Activated CD4-positive, alpha-beta T cell treated with anti-CD3 and anti-CD28 coated beads, Interleukin-10, Interleukin-2, amounts not matched to agents 100 ng/mL and 50 ng/mL, durations not matched to agents 16 hours and 8 hours (primary cell): ENCODE data around the gene NSUN5.
"Not testable (repeated sequence)": the region's sequence is repeated elsewhere in the genome, so short reads cannot be mapped to it uniquely, and the experiment has no call there.

Source experiments
- DNase-seq: peaks from one replicate; pipeline ENCODE4 v3.0.0-alpha.2; 2020

NSUN5 gene

GRCh38 chr7:73325424-73325823 lies 16.8 kb upstream of the NSUN5 start:
- not testable (repeated sequence) for DNase-seq

DNA sequence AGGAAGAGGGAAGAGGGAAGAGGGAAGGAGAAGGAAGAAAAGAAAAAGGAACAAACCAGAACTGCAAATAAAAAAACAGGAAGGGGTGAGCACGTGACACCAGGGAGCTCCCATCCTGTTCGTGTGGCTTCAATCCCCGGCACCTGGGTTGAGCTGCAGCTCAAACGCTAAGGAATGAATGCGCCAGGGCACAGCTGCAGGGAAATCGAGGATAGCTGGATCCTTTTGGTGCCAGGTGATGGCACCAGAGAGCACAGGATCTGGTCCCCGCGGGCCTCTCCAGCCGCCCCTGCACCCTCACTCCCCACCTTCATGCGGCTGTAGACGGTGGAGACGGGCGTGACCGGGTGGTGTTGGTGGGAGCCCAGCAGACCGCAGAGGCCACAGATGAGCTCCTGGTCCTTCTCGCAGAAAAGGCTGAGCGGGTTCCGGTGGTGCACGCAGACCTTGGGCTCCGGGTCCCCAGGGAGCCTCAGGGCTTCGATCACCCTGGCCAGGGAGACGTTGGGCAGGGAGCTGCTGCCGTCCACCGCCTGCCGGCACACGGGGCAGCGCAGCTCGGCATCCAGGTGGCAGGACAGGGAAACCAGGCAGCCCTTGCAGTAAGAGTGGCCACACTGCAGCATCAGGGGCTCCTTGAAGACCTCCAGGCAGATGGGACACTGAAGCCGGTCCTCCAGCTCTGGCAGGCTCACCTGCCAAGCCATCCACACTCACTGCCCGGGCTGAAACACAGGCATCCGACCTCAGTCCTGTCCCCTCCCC lies 15.6 kb upstream of the NSUN5 start:
- peak; percentile 53 for DNase-seq

GRCh38 chr7:73323434-73324080 lies 14.9 kb upstream of the NSUN5 start:
- DNase-seq = not testable (repeated sequence)

- DNase-seq = not testable (repeated sequence)
These were observed 11.4 kb upstream of the NSUN5 start for GRCh38 chr7:73320009-73320408.

- not testable (repeated sequence) for DNase-seq
These were observed 10.9 kb upstream of the NSUN5 start for GRCh38 chr7:73319541-73319940.

DNA sequence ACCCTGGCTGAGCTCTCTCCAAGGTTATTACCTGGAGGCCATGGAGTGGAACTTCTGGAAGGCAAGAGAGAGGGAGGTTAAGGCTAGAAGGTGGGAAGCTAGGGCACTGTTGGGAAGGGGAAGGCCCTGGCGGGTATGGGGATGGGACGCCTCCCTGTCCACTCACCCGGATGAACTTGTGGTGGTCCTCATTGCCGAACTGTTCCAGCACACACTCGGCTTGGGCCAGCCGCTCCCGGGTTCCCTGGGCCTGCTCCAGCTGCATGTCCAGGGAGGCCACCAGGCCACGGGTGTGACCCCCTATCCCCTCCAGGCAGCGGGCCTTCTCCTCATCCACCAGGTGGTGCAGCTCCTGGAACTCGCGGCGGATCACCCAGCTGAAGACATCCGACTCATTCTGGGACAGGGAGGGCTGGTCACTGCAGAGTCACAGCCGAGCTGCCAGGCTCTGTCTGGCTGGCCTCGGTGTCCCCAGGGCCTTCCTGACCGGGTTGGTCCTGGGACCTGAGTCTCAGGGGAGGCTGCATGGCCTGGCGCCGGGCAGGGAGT lies 10.1 kb upstream of the NSUN5 start:
- not testable (repeated sequence) for DNase-seq

DNA sequence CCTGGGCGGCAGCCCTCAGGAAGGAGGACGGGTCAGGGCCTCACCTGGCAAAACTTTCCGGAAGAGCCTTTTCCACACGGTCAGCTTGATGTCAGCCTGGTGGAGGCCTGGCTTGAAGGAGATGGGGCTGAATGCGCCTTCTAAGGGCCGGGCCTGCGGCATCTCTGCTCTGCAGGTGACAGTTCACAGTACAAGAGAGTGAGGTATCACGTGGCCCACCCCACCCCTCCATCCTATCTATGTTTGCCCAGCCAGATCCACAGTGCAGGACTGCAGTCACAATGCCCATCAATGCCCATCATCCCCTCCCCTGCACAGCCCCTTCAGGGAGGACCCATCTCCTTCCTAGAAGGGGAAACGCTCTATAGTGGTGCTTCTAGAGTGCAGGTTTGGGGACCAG lies 7.9 kb upstream of the NSUN5 start:
- no peak for DNase-seq

GRCh38 chr7:73314271-73314670 lies 5.6 kb upstream of the NSUN5 start:
- no peak for DNase-seq

DNA sequence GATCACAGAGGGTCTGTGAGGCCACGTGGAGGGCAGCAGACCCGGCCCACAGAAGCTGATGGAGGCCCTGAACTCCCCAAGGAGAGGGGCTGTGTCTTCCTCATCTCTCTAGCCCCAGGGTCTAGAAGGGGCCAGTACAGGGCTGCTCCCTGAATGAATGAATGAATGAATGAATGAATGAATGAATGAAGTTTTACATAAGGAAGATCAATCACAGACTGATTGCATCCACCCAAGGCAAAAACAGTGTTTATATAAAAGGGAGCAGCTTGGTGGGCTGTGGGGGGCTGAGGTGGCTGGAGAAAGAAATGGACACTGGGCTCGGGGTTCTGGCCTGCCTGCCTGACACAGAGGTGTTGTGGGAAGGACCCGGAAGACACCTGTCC lies 4.9 kb upstream of the NSUN5 start:
- DNase-seq = no peak

- no peak for DNase-seq
These were observed 4.3 kb upstream of the NSUN5 start for GRCh38 chr7:73312831-73313520.

GRCh38 chr7:73311421-73311820 lies 2.8 kb upstream of the NSUN5 start:
- not testable (repeated sequence) for DNase-seq

DNA sequence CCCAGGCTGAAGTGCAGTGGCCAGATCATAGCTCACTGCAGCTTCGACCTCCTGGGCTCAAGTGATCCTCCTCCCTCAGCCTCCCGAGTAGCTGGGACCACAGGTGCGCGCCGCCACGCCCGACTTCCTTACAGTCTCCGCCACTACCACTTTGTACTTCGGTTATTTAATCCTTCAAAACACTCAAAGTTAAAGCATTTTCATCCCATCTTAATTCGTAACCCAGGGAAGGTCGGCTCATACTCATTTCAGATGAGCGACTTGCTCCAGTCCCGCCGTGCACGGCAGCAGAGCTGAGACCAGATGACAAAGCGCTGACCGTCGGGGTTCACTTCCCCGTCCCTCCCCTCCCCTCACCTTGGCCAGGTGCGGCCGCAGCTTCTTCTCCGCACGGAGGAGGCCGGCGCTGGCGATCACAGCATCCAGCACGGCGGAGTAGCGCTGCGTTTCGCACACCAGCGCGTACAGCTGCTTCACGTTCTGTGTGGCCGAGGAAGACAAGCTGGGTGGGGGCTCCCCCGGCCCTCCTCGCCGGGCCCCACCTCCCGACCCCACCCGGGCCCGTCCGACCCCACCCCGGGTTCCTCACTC lies 457 bp downstream of the NSUN5 start:
- DNase-seq = no peak

- DNase-seq = no peak
These were observed 1.2 kb downstream of the NSUN5 start for GRCh38 chr7:73307436-73307835.

DNA sequence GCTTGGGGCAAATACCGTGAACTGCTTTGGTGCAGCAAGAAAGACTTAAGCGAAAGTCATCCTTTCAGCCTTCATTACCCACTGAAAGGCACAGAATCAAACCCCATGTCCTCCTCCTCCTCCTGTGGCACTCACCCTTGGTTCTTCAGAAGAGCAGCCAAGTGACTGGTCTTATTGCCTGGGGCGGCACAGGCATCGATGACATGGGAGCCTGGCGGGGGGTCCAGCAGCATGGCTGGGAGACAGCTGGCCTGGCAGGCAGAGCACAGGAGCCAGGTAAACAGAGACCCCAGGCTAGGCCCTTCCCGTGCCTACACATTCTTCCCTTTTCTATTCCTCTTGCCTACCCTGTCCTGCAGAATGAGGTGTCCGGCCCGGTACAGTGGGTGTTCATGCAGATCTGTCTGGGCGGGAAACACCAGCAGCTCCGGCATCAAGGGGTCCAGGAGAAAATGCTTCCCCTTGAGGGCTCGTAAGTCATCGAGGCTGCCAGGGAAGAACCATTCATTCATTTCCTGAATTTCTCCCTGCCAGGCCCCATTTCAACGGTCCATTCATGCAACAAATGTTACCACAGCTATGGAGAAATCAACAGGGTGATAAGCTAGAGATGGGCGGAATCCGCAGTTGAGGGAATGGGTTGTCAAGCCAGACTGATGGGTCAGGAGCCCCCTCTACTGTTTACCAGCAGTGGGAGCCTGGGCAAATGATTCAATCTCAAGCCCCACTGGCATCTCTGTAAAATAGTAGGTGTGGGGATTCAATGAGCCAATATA lies 3.8 kb downstream of the NSUN5 start:
- DNase-seq = not testable (repeated sequence)

DNA sequence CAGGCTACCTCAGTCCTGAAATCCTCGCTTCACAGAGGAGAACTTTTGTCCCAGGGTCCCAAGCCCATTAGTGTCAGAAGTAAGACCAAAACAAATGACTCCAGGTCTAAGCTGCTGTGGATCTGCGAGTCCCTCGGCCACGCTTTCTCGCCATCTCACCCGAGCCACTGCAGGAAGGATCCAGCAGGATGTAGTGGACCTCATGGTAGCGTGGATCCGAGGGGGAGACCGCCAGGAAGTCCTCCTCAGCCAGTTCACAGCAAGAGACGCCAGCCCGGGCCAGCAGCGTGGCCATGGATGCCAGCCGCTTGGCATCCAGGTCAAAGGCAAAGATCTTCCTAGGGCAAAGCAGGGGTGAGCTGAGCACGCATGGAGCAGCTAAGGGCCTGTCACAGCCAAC lies 4.6 kb downstream of the NSUN5 start:
- DNase-seq = no peak

DNA sequence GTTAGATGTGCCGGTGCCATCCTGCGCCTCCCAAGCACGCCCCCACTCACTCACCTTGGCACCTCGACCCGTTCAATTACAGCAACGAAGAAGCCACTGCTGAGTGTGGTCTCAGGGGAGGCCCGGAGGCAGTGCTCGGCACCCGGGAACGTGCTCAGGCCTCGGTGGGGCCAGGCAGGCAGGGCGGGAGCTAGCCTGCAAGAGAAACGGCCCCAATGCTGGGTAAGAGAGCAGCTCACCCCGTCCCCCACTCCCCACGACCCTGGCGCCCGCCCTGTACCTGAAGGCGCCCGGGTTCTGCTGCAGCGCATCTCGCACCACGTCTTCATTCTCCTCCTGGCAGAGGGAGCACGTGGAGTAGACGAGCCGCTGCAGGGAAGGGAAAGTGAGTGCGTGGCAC lies 5.1 kb downstream of the NSUN5 start:
- DNase-seq = no peak

DNA sequence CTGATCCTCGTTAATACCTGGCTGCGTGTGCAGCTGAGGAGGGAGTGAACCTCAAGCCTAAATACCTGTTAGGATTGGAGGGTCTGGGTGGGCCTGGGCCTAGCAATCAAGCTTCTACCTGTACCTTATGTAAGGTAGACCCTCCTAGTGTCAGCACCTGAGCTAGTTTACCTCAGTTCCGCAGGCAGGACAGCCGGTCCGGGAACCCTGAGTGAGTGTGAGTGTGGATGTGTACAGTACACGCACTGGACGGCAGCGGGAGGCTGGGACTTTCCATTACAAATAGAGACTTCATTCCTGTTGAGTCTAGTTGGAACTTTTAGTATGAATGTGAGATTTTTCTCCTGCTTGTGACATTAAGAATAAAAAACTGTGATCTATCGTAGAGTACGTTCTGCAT lies 5.8 kb downstream of the NSUN5 start:
- not testable (repeated sequence) for DNase-seq

GRCh38 chr7:73301108-73301507 lies 7.5 kb downstream of the NSUN5 start:
- not testable (repeated sequence) for DNase-seq

- not testable (repeated sequence) for DNase-seq
These were observed 8.8 kb downstream of the NSUN5 start for GRCh38 chr7:73299812-73300211.

DNA sequence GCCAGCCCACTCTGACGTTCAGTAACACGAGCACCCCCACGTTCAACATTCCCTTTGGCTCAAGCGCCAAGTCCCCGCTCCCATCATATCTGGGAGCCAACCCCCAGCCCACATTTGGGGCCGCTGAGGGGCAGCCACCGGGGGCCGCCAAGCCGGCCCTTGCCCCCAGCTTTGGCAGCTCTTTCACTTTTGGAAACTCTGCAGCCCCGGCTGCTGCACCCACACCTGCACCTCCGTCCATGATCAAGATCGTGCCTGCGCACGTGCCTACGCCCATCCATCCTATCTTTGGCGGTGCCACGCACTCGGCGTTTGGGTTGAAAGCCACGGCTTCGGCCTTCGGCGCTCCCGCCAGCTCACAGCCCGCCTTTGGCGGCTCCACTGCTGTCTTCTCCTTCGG lies 10.9 kb downstream of the NSUN5 start:
- not testable (repeated sequence) for DNase-seq

DNA sequence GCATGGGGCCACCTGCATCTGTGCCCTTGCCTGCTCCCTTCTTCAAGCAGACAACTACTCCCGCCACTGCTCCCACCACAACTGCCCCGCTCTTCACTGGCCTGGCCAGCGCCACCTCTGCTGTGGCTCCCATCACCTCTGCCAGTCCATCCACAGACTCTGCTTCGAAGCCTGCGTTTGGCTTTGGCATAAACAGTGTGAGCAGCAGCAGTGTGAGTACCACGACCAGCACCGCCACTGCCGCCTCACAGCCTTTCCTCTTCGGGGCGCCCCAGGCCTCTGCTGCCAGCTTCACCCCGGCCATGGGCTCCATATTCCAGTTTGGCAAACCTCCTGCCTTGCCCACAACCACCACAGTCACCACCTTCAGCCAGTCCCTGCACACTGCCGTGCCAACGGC lies 11.4 kb downstream of the NSUN5 start:
- not testable (repeated sequence) for DNase-seq

- not testable (repeated sequence) for DNase-seq
These were observed 31.4 kb downstream of the NSUN5 start for GRCh38 chr7:73277210-73277609.
